Mesenchymal stem cell (in vitro differentiated cells and primary cell): ENCODE results near the gene FAM193B.

Experiments used
- DNase-seq: peaks from one replicate; pipeline ENCODE4 v3.0.0-alpha.2; 2013
- H2AFZ ChIP-seq: one replicate; pipeline ENCODE4 v1.6.1; 2013; ENCODE audit warnings: low read depth, mild to moderate bottlenecking, control low read depth, inconsistent platforms, low read length, moderate library complexity
- H2AK5ac ChIP-seq: 2 replicates; pipeline ENCODE4 v1.6.1; 2013; ENCODE audit warnings: low read length, moderate library complexity, mild to moderate bottlenecking, inconsistent platforms; ENCODE audit not compliant: severe bottlenecking
- H2BK120ac ChIP-seq: one replicate; pipeline ENCODE4 v1.6.1; 2013; ENCODE audit warnings: low read depth, mild to moderate bottlenecking, inconsistent platforms, low read length, moderate library complexity
- H2BK12ac ChIP-seq, 2 experiments: one replicate each; pipeline ENCODE4 v1.6.1; 2013; ENCODE audit warnings: inconsistent platforms in 2 of 2, low read length in 2 of 2, mild to moderate bottlenecking in 2 of 2, moderate library complexity in 2 of 2, control low read depth in 1 of 2
- H2BK15ac ChIP-seq: one replicate; pipeline ENCODE4 v1.6.1; 2013; ENCODE audit warnings: mild to moderate bottlenecking, low read depth, inconsistent platforms; ENCODE audit not compliant: poor library complexity, severe bottlenecking
- H2BK5ac ChIP-seq: 2 replicates; pipeline ENCODE4 v1.6.1; 2013; ENCODE audit warnings: low read depth, mild to moderate bottlenecking, low read length, control low read depth, inconsistent platforms; ENCODE audit not compliant: poor library complexity, severe bottlenecking
- H3K14ac ChIP-seq, 2 experiments: one replicate each; pipeline ENCODE4 v1.6.1; 2013; ENCODE audit warnings: inconsistent platforms in 2 of 2, low read length in 2 of 2, control low read depth in 1 of 2, mild to moderate bottlenecking in 1 of 2, moderate library complexity in 1 of 2
- H3K18ac ChIP-seq, 2 experiments: one replicate each; pipeline ENCODE4 v1.6.1; 2013; ENCODE audit warnings: inconsistent platforms in 2 of 2, low read length in 2 of 2, control low read depth in 1 of 2, low read depth in 1 of 2, mild to moderate bottlenecking in 1 of 2
- H3K23ac ChIP-seq, 2 experiments: one replicate each; pipeline ENCODE4 v1.6.1; 2013; ENCODE audit warnings: inconsistent platforms in 2 of 2, low read length in 2 of 2, mild to moderate bottlenecking in 2 of 2, moderate library complexity in 2 of 2, control low read depth in 1 of 2
- H3K27ac ChIP-seq: 2 replicates; pipeline ENCODE4 v1.5.1; 2013; ENCODE audit warnings: mild to moderate bottlenecking, moderate library complexity, low read length, control low read depth, inconsistent platforms; ENCODE audit not compliant: poor library complexity, severe bottlenecking
- H3K27me3 ChIP-seq, 2 experiments: 2 replicates each; pipeline versions ENCODE4 v1.6.1 to v1.7.0; 2013; ENCODE audit warnings: low read length in 2 of 2, mild to moderate bottlenecking in 2 of 2, moderate library complexity in 2 of 2, control low read depth in 1 of 2, inconsistent platforms in 1 of 2; ENCODE audit not compliant: control insufficient read depth in 1 of 2, insufficient read depth in 1 of 2
- H3K36me3 ChIP-seq, 2 experiments: 2 replicates each; pipeline versions ENCODE4 v1.6.1 to v1.7.0; 2013; ENCODE audit warnings: low read length in 2 of 2, control low read depth in 1 of 2, inconsistent platforms in 1 of 2, low read depth in 1 of 2, mild to moderate bottlenecking in 1 of 2; ENCODE audit not compliant: insufficient read depth in 2 of 2, control insufficient read depth in 1 of 2
- H3K4ac ChIP-seq, 2 experiments: one replicate each; pipeline ENCODE4 v1.6.1; 2013; ENCODE audit warnings: inconsistent platforms in 2 of 2, low read length in 2 of 2, mild to moderate bottlenecking in 2 of 2, moderate library complexity in 2 of 2, control low read depth in 1 of 2, low read depth in 1 of 2
- H3K4me1 ChIP-seq: 2 replicates; pipeline ENCODE4 v1.6.1; 2013; ENCODE audit warnings: low read depth, low read length, control low read depth; ENCODE audit not compliant: control insufficient read depth, insufficient read depth
- H3K4me2 ChIP-seq: 2 replicates; pipeline ENCODE4 v1.6.1; 2013; ENCODE audit warnings: low read length, mild to moderate bottlenecking, inconsistent platforms; ENCODE audit not compliant: poor library complexity, severe bottlenecking
- H3K4me3 ChIP-seq, 2 experiments: 2 replicates each; pipeline versions ENCODE4 v1.5.1 to v1.7.0; 2013; ENCODE audit warnings: low read length in 2 of 2, mild to moderate bottlenecking in 2 of 2, control low read depth in 1 of 2, low read depth in 1 of 2; ENCODE audit not compliant: insufficient read depth in 1 of 2
- H3K79me1 ChIP-seq: replicated peaks from 2 replicates; pipeline ENCODE4 v1.6.1; 2013; ENCODE audit warnings: mild to moderate bottlenecking, control low read depth, low read length, inconsistent platforms; ENCODE audit not compliant: poor library complexity, severe bottlenecking
- H3K9ac ChIP-seq: 2 replicates; pipeline ENCODE4 v1.7.0; 2013; ENCODE audit warnings: mild to moderate bottlenecking, low read length, moderate library complexity
- H3K9me3 ChIP-seq: 2 replicates; pipeline ENCODE4 v1.7.0; 2013; ENCODE audit warnings: mild to moderate bottlenecking, low read length; ENCODE audit not compliant: control insufficient read depth
- H4K8ac ChIP-seq: one replicate; pipeline ENCODE4 v1.6.1; 2013; ENCODE audit warnings: inconsistent platforms, mild to moderate bottlenecking, low read length, moderate library complexity
- H4K91ac ChIP-seq: one replicate; pipeline ENCODE4 v1.6.1; 2013; ENCODE audit warnings: mild to moderate bottlenecking, low read length, inconsistent platforms
- WGBS: methylation state at CpG from one replicate; pipeline ENCODE4 v1.1.7; 2013; ENCODE audit warnings: mixed read lengths; 5-methylcytosine and 5-hydroxymethylcytosine counted together

Gene FAM193B

GRCh38 chr5:177595026-177595585 is 40.7 kb upstream of the FAM193B start:
- Histone ChIP-seq H2AFZ (no peak overlapping the region), H3K9ac (no peak overlapping the region), H3K27ac (no peak overlapping the region), H3K4me1 (peaks cover 17% of the 10 kb centered on the region), H4K8ac (no peak overlapping the region), H3K9me3 (no peaks in the 10 kb centered on the region), H3K18ac (no peak overlapping the region), H2BK5ac (no peak overlapping the region), H4K91ac (no peak overlapping the region), H2BK120ac (no peak overlapping the region), H3K27me3 (peaks cover 0 to 13% of the 10 kb centered on the region in 2 experiments), H3K36me3 (peaks cover 37 to 39% of the 10 kb centered on the region in 2 experiments), H3K4me2 (no peak overlapping the region), H3K4me3 (no peak overlapping the region), H3K14ac (no peak overlapping the region), H2BK15ac (no peak overlapping the region), H3K4ac (no peak overlapping the region), H2BK12ac (no peak overlapping the region), H3K23ac (no peak overlapping the region), H3K79me1 (peaks cover 26% of the 10 kb centered on the region), H2AK5ac (no peak overlapping the region)
- WGBS, result 96% methylated on average over 8 of the region's 8 CpGs
- DNase-seq, result no peak

- Histone ChIP-seq H3K4me3 (no peak overlapping the region), H3K79me1 (peaks cover 26% of the 10 kb centered on the region), H2AFZ (no peak overlapping the region), H3K4me1 (peaks cover 13% of the 10 kb centered on the region), H2BK12ac (no peak overlapping the region), H3K4ac (no peak overlapping the region), H4K8ac (no peak overlapping the region), H3K27ac (no peak overlapping the region), H2BK120ac (no peak overlapping the region), H2AK5ac (no peak overlapping the region), H3K4me2 (no peak overlapping the region), H3K23ac (no peak overlapping the region), H3K9ac (no peak overlapping the region), H2BK5ac (no peak overlapping the region), H3K9me3 (no peaks in the 10 kb centered on the region), H3K27me3 (peaks cover 3 to 22% of the 10 kb centered on the region in 2 experiments), H4K91ac (no peak overlapping the region), H3K18ac (no peak overlapping the region), H3K36me3 (peaks cover 37 to 39% of the 10 kb centered on the region in 2 experiments), H3K14ac (no peak overlapping the region), H2BK15ac (no peak overlapping the region)
- DNase-seq, result no peak
- WGBS, result over 99% methylated on average over 8 of the region's 8 CpGs
Observed at GRCh38 chr5:177594071-177594470, 39.7 kb upstream of the FAM193B start.

- H3K14ac ChIP-seq, result no peak overlapping the region
Observed at GRCh38 chr5:177593511-177593910, 39.1 kb upstream of the FAM193B start.

GRCh38 chr5:177592905-177593304 is 38.5 kb upstream of the FAM193B start:
- peak overlapping the region; percentile 97 for H3K9ac ChIP-seq
- H2BK12ac ChIP-seq, result no peak overlapping the region
- no peak overlapping the region for H2AFZ ChIP-seq
- no peaks in the 10 kb centered on the region for H3K9me3 ChIP-seq
- peak overlapping the region; percentile 62 for H3K4me2 ChIP-seq
- no peak for DNase-seq
- H2BK15ac ChIP-seq, result no peak overlapping the region
- H3K27ac ChIP-seq, result no peak overlapping the region
- H2BK5ac ChIP-seq, result no peak overlapping the region
- peaks cover 26% of the 10 kb centered on the region for H3K79me1 ChIP-seq
- no peak overlapping the region for H3K23ac ChIP-seq
- H3K36me3 ChIP-seq, result peaks cover 37 to 39% of the 10 kb centered on the region in 2 experiments
- 91% methylated on average over 13 of the region's 13 CpGs for WGBS
- H2AK5ac ChIP-seq, result no peak overlapping the region
- H3K14ac ChIP-seq, result no peak overlapping the region
- H3K18ac ChIP-seq, result no peak overlapping the region
- H2BK120ac ChIP-seq, result no peak overlapping the region
- no peak overlapping the region for H3K4ac ChIP-seq
- peaks cover 10 to 32% of the 10 kb centered on the region in 2 experiments for H3K27me3 ChIP-seq
- no peak overlapping the region for H4K91ac ChIP-seq
- H4K8ac ChIP-seq, result no peak overlapping the region
- peak overlapping the region; percentile 40 to 96 for H3K4me3 ChIP-seq
- peaks cover 13% of the 10 kb centered on the region for H3K4me1 ChIP-seq

More at GRCh38 chr5:177593511-177593910, 39.1 kb upstream of the FAM193B start:
- peaks cover 7 to 27% of the 10 kb centered on the region in 2 experiments for H3K27me3 ChIP-seq
- H2BK12ac ChIP-seq, result no peak overlapping the region
- H2AK5ac ChIP-seq, result no peak overlapping the region
- no peak for DNase-seq
- peak overlapping the region; percentile 97 for H3K9ac ChIP-seq
- H3K4me1 ChIP-seq, result peaks cover 13% of the 10 kb centered on the region
- no peak overlapping the region for H2AFZ ChIP-seq
- peaks cover 37 to 39% of the 10 kb centered on the region in 2 experiments for H3K36me3 ChIP-seq
- no peak overlapping the region for H3K27ac ChIP-seq
- H3K4ac ChIP-seq, result peak overlapping the region in 1 of 2 experiments; percentile 2
- H2BK5ac ChIP-seq, result no peak overlapping the region
- no peaks in the 10 kb centered on the region for H3K9me3 ChIP-seq
- no peak overlapping the region for H2BK120ac ChIP-seq
- no peak overlapping the region for H3K4me2 ChIP-seq
- peak overlapping the region in 1 of 2 experiments; percentile 96 for H3K4me3 ChIP-seq
- H4K8ac ChIP-seq, result no peak overlapping the region
- WGBS, result 99% methylated on average over 3 of the region's 3 CpGs
- H2BK15ac ChIP-seq, result no peak overlapping the region
- no peak overlapping the region for H4K91ac ChIP-seq
- H3K79me1 ChIP-seq, result peaks cover 26% of the 10 kb centered on the region
- H3K18ac ChIP-seq, result no peak overlapping the region
- no peak overlapping the region for H3K23ac ChIP-seq
